HG03378 (cell line): ENCODE results near the gene VPS37D.
"Not testable (repeated sequence)": the region's sequence is repeated elsewhere in the genome, so short reads cannot be mapped to it uniquely, and the experiment has no call there.

Experiments used
- ATAC-seq: cut with Tn5 transposase; IDR thresholded peaks from one replicate; pipeline ENCODE4 v1.9.1; 2021; ENCODE audit warnings: mild to moderate bottlenecking, moderate library complexity; ENCODE audit not compliant: unreplicated experiment

The VPS37D gene, protein sequence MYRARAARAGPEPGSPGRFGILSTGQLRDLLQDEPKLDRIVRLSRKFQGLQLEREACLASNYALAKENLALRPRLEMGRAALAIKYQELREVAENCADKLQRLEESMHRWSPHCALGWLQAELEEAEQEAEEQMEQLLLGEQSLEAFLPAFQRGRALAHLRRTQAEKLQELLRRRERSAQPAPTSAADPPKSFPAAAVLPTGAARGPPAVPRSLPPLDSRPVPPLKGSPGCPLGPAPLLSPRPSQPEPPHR

GRCh38 chr7:73667344-73668102 is at the start of gene VPS37D:
Gene VPS37D (plus strand): TSS chr7:73667831. CDS start chr7:73667959, 128 bp downstream.
- ATAC-seq: no peak

GRCh38 chr7:73618538-73618937 is 49.1 kb upstream of the VPS37D start:
- ATAC-seq: no peak

- not testable (repeated sequence) for ATAC-seq
Observed at GRCh38 chr7:73619394-73619793, 48.2 kb upstream of the VPS37D start.

DNA sequence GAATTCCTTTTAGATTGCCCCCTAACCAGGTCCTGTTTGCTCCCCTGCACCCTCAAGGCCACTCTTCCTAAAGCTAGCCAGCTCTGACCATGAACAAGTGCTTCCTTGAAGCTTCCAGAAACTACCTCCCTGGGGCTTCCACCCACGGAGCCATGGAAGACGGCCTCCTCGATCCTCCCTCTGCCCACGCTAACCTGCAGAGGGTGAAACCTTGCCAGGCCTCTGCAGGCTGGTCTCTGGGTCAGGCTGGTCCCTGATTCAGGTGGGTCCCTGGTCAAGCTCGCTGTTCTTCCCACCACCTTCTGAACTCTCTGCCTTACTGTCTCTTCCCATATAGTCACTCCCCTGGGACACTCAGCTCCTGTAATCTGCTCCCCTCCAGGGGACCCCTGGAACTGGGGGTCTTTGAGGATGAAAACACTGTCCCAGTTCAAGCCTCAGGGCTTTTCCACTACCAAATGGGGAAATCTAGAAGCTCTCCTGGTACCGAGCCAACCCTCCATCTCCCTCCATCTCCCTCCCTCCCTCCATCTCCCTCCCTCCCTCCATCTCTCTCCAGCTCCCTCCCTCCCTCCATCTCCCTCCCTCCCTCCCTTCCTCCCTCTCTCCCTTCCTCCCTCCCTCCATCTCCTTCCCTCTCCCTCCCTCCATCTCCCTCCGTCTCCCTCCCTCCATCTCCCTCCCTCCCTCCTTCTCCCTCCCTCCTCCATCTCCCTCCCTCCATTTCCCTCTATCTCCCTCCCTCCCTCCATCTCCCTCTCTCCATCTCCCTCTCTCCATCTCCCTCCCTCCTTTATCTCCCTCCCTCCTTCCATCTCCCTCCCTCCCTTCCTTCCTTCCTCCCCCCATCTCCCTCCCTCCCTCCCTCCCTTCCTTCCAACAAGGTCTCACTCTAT is 46.2 kb upstream of the VPS37D start:
- ATAC-seq: no peak

DNA sequence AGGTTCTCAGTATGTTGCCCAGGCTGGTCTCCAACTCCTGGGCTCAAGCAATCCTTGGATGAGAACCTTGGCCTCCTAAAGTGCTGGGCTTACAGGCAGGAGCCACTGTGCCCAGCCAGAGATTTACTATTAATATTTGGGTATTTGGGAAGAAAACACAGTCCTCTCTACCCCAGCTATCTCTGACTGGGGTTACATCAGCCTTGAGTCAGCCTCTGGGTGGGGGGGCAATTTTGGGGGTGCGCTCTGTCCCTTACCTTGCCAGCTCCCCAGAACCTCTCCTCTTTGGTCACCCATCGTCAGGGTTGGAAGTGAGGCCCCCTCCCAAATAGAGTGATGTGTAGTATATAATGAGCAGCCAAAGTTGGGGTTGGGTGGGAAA is 45.1 kb upstream of the VPS37D start:
- no peak for ATAC-seq

GRCh38 chr7:73622909-73623797 is 44.5 kb upstream of the VPS37D start:
- ATAC-seq: no peak

- no peak for ATAC-seq
Observed at GRCh38 chr7:73623798-73624668, 43.6 kb upstream of the VPS37D start, which contains the start of gene MLXIPL. Gene MLXIPL (minus strand): TSS chr7:73624522. CDS start chr7:73624492, 30 bp downstream.

- no peak for ATAC-seq
Observed at GRCh38 chr7:73624669-73625001, 43.0 kb upstream of the VPS37D start.

GRCh38 chr7:73625276-73625675 is 42.4 kb upstream of the VPS37D start:
- ATAC-seq: no peak

- ATAC-seq: no peak
Observed at GRCh38 chr7:73626814-73627213, 40.8 kb upstream of the VPS37D start.

DNA sequence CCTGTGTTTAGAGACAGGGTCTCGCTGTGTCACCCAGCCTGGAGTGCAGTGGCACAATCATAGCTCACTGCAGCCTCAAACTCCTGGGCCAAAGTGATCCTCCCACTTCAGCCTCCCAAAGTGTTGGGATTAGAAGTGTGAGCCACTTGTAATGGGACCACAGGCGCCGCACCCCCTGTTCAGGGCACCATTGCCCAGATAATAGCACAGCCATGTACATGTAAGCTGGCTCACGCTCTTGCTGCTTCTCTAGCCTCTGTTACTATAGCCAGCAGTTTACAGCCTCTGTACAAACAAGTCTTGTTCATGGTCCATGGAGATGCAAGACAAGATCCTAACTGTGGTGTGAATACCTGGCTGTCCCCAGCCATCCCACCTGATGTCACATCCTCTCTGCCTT is 39.1 kb upstream of the VPS37D start:
- no peak for ATAC-seq

- ATAC-seq: no peak
Observed at GRCh38 chr7:73631558-73631957, 36.1 kb upstream of the VPS37D start.

DNA sequence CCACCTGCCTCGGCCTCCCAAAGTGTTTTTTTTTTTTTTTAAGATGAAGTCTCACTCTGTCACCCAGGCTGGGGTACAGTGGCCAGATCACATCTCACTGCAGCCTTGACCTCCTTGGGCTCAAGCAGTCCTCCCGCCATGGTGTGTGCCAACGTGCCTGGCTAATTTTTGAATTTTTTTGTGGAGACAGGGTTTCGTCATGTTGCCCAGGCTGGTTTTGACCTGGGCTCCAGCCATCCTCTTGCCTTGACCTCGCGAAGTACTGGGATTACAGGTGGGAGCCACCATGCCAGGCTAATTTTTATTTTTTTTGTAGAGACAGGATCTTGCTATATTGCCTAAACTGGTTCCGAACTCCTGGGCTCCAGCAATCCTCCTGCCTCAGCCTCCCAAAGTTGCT is 34.3 kb upstream of the VPS37D start:
- ATAC-seq: no peak

DNA sequence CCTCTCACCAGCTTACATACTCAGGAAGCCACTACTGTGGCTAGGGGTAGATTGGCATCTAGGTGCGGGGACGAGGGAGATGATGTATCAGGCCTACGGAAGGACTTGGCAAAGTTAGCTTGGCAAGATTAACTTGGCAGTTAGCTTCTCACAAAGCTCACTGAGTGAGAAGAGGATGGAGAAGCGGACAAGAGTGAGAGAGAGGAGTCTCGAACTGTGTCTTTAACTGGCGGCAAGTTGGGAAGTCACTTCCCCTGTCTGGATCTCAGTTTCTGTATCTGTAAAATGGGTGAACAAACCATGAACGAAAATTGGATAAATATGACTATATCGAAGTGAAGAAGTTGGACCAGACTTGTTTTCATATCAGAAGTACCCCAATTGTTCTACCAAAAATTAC is 33.8 kb upstream of the VPS37D start:
- no peak for ATAC-seq

- ATAC-seq: no peak
Observed at GRCh38 chr7:73635428-73636200, 32.0 kb upstream of the VPS37D start.

DNA sequence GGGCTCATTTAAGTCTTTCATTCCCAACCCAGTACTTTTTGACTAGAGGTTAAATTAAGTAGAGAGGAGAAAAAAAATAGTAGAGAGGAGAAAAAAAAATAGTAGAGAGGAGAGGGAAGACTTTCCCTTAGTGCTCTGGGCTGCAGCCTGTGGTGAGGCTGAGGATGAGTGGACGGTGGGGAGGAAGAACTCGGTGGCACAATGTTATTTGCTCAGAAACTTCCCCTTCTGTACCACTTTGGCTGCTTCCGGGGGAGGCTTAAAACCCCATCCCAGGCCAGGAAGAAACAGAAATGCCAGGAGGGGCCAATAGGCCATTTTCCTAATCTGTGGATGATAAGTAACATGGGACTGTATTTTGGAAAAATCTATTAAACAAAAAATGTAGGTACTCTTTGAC is 28.7 kb upstream of the VPS37D start:
- ATAC-seq: no peak

- ATAC-seq: no peak
Observed at GRCh38 chr7:73642834-73643233, 24.8 kb upstream of the VPS37D start.

GRCh38 chr7:73644688-73645286 is 22.8 kb upstream of the VPS37D start:
- no peak for ATAC-seq
